ENCODE results near the gene USP47.

Gene USP47

DNA sequence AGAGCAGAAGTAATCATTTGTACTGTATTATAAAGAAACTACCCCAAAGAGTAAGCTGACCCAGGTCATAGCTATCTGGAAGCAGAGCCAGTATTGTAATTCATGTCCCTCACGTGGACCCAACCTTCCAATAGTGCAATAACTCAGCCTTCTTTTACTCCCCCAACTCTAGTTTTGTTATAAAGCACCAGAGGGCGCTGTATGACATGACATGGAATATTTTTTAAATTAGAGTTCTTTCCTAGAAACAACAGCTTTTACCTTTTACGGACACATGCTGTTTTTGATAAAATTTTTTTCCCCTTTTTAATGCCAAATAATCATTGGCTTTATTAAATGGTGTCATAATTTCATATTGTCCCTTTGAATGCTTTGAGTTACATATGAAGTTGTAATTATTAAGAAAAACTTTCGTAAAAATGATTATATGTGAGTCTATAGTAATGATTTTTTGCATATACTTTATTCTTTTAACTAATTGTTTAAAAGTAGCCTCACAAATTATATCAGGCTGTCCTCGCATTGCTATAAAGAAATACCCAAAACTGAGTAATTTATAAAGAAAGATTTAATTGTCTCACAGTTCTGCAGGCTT, 89.8 kb downstream of the USP47 start:
- DNase-seq (ENCODE audit: low read depth in 3 of 3, low spot score in 1 of 3) = no peak

DNA sequence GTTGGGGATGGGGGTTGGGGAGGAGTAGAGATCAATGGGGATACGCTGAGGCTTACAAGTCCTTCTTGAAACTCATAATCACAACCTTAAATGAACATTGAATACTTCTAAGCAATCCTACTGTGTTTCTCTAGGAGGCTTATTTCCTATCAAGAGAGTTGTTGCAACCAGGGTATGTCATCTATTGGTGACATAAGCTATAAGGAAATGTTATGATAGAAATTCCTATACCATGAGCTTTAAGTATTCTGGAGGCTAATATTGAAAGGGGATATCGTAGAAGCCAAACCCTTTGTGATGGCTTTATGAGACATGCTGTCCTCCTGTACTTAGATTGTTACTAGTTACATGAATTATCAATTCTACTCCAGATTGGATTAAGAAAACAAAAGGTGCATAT, 93.8 kb downstream of the USP47 start:
- no peak for DNase-seq (ENCODE audit: low read depth in 3 of 3, low spot score in 1 of 3)

DNA sequence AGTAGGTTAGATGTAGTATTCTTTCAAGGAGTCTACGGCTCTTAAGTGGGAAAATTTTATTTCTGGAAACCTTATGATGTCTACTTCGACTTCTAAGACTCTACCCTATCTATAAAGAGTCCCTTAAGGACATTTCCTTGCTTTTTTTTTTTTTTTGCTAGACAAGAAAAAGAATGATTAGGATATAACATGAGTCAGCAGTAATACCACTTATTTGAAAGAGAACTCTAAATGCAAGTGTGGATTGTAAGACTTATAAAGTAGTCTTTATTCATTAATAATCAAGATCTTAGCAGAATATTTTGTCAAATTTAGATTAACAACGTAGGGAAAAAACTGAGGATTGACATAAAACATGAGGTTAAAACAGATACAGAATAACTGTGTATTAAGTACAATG, 95.7 kb downstream of the USP47 start:
- DNase-seq (ENCODE audit: low read depth in 3 of 3, low spot score in 1 of 3) = no peak

- no peak for DNase-seq (ENCODE audit: low read depth in 3 of 3, low spot score in 1 of 3)
These were observed 96.2 kb downstream of the USP47 start for GRCh38 chr11:11937957-11938356.

DNA sequence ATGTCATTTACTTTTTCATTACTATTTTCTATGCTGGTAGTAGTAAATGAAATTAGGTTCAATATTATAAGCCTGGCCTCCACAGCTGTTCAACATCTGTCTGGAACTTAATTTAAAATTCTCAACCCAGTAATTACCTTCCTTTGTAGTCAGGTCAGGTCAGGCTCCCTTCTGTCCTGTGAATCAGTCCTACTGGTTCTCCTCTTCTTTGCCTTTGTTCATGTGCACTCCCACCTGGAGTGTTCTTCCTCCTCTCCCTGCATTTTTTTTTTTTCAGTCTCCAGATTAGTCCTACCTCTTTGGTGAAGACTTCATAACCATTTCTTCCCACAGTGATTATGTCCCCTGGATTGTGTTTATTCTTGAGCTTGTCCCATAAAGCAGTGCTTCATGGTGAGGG, 98.8 kb downstream of the USP47 start:
- no peak for DNase-seq (ENCODE audit: low read depth in 3 of 3, low spot score in 1 of 3)

DNA sequence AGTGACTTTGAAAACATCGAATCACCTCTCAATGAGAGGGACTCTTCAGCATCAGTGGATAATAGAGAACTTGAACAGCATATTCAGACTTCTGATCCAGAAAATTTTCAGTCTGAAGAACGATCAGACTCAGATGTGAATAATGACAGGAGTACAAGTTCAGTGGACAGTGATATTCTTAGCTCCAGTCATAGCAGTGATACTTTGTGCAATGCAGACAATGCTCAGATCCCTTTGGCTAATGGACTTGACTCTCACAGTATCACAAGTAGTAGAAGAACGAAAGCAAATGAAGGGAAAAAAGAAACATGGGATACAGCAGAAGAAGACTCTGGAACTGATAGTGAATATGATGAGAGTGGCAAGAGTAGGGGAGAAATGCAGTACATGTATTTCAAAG, 100.9 kb downstream of the USP47 start:
- no peak for DNase-seq (ENCODE audit: low read depth in 3 of 3, low spot score in 1 of 3)

GRCh38 chr11:11944444-11944843, 102.7 kb downstream of the USP47 start:
- DNase-seq (ENCODE audit: low read depth in 3 of 3, low spot score in 1 of 3) = no peak

- no peak for DNase-seq (ENCODE audit: low read depth in 3 of 3, low spot score in 1 of 3)
These were observed 104.4 kb downstream of the USP47 start for GRCh38 chr11:11946180-11946579.

DNA sequence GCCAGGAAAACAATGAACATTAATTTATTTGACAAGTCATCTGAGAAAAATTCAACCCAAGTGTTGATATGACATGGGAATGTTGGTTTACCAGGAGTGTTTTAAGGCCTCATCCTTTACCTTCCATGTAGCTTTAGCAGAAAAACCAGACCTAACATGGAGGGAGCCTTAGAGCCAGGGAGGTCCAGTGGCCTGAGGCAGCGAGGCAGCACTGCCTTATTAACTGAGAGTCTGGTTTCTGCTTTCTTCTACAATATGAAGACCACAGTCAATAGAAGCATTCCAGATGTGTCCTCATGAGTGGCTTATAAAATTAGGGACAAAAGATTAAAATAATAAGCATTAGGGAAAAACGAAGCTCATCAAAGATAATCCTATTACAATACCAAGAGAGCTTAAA, 105.1 kb downstream of the USP47 start:
- no peak for DNase-seq (ENCODE audit: low read depth in 3 of 3, low spot score in 1 of 3)

- DNase-seq (ENCODE audit: low read depth in 3 of 3, low spot score in 1 of 3) = no peak
These were observed 106.1 kb downstream of the USP47 start for GRCh38 chr11:11947825-11948224.

GRCh38 chr11:11948242-11948947, 106.6 kb downstream of the USP47 start:
- no peak for DNase-seq (ENCODE audit: low read depth in 3 of 3, low spot score in 1 of 3)

GRCh38 chr11:11949482-11949881, 107.7 kb downstream of the USP47 start:
- DNase-seq (ENCODE audit: low read depth in 3 of 3, low spot score in 1 of 3) = no peak

- DNase-seq (ENCODE audit: low read depth in 3 of 3, low spot score in 1 of 3) = no peak
These were observed 110.3 kb downstream of the USP47 start for GRCh38 chr11:11952036-11952435.

DNA sequence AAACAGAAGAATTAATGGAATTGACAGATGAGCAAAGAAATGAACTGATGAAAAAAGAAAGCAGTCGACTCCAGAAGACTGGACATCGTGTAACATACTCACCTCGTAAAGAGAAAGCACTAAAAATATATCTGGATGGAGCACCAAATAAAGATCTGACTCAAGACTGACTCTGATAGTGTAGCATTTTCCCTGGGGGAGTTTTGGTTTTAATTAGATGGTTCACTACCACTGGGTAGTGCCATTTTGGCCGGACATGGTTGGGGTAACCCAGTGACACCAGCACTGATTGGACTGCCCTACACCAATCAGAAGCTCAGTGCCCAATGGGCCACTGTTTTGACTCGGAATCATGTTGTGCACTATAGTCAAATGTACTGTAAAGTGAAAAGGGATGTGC, 114.2 kb downstream of the USP47 start:
- no peak for DNase-seq (ENCODE audit: low read depth in 3 of 3, low spot score in 1 of 3)

GRCh38 chr11:11958403-11959231, 116.8 kb downstream of the USP47 start:
- DNase-seq (ENCODE audit: low read depth in 3 of 3, low spot score in 1 of 3) = no peak

GRCh38 chr11:11959601-11960000, 117.8 kb downstream of the USP47 start:
- DNase-seq (ENCODE audit: low read depth in 3 of 3, low spot score in 1 of 3) = no peak

GRCh38 chr11:11960687-11961086, 118.9 kb downstream of the USP47 start:
- no peak for DNase-seq (ENCODE audit: low read depth in 3 of 3, low spot score in 1 of 3)

- DNase-seq (ENCODE audit: low read depth in 3 of 3, low spot score in 1 of 3) = no peak
These were observed 119.7 kb downstream of the USP47 start for GRCh38 chr11:11961399-11962028.

- no peak for DNase-seq (ENCODE audit: low read depth in 3 of 3, low spot score in 1 of 3)
These were observed 121.3 kb downstream of the USP47 start for GRCh38 chr11:11963067-11963466.

- DNase-seq (ENCODE audit: low read depth in 3 of 3, low spot score in 1 of 3) = no peak
These were observed 122.3 kb downstream of the USP47 start for GRCh38 chr11:11963842-11964773.

DNA sequence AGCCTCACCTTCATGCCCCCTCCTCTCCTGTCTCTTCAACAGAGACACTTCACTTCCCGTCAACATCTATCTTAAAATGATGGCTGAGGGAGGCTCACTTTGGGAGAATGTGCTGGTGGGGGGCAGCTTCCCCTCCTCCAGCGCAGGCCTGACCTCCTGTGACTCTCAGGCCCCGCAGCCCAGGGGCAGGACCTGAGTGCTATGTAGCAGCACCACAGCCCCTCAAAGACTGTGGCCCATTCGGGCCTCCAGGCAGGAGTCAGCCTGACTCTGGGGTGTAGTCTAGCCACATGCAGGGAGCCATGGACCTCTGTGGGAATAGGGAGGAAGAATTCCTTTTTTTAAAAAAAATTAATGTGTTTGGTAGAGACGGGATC, 123.0 kb downstream of the USP47 start:
- DNase-seq (ENCODE audit: low read depth in 3 of 3, low spot score in 1 of 3) = no peak

All from stimulated activated CD4-positive, alpha-beta T cell treated with anti-CD3 and anti-CD28 coated beads, TNF-alpha, amount 100 ng/mL, for 1 hour (primary cell).